ENCODE data around the gene LRRC66. TPM values are rescaled to one million over a fixed set of nuclear protein-coding genes. Genes with fewer than 3 reads are reported as not detected.

LRRC66 gene
- total and polyA plus RNA-seq, 2 of the 8 experiments (the other 6 are each of a cell fraction or from before 2014, with no cell fraction given) = 0.05 to 0.11 TPM

GRCh38 chr4:51960486-51960885 is 59.7 kb downstream of the LRRC66 start (continued):
- TF ChIP-seq CHD7 (IDR thresholded peaks at IDR 0.05; ENCODE audit: insufficient replicate concordance, low read length) = no peak
- TF ChIP-seq TAF1 (IDR thresholded peaks at IDR 0.05; ENCODE audit: low read depth, low read length) = no peak
- no peak for TF ChIP-seq SIN3A (conservative IDR thresholded peaks at IDR 0.05 in 1 of 2, IDR thresholded peaks at IDR 0.05 in 1 of 2; ENCODE audit: low read depth in 1 of 2, low read length in 2 of 2)
